Daoy (cell line): ENCODE measurements around the gene TPSG1. TPM values are rescaled to one million over a fixed set of nuclear protein-coding genes. Genes with fewer than 3 reads are reported as not detected.
"Not testable (repeated sequence)": the region's sequence is repeated elsewhere in the genome, so short reads cannot be mapped to it uniquely, and the experiment has no call there.

ENCODE experiments used
- DNase-seq: peaks from one replicate; pipeline ENCODE4 v3.0.0-alpha.2; 2015; ENCODE audit warnings: low read depth
- total RNA-seq: library from RNA; depleted of rRNA; stranded (reverse); fragments of >200 nt; shearing (Covaris generic); gene quantifications from 2 replicates; pipeline ENCODE4 v1.2.3, GENCODE V29; 2014

The TPSG1 gene
- total RNA-seq, 1 experiment from 2014 or later: 0.23 TPM

DNA sequence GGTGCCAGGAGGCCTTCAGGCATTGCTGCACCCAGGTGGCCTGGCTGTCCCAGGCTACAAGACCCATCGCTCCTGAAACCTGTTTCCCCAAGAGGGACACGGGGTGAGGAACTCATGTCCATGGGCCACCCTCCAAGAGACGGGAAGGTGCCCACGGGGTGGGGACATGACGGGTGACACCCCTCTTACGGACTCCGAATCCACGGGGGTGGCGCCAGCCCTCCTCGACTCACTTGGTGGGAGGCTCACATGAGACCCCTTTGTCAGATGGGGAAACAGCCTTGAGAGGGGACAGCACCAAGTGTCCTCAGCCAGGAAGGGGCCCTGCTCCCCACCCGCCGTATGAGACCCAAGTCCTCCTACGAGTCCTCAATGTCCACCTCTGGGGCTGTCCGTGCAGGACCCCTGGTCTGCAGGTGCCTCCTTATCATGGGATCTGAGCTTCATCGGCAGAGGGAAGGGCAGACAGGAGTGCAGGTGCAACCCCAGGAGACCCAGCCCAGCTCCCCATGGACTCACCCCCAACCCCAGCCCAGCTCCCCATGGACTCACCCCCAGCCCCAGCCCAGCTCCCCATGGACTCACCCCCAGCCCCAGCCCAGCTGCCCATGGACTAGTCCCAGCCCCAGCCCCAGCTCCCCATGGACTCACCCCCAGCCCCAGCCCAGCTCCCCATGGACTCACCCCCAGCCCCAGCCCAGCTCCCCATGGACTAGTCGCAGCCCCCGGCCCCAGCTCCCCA, 5.6 kb upstream of the TPSG1 start:
- DNase-seq: not testable (repeated sequence)

DNA sequence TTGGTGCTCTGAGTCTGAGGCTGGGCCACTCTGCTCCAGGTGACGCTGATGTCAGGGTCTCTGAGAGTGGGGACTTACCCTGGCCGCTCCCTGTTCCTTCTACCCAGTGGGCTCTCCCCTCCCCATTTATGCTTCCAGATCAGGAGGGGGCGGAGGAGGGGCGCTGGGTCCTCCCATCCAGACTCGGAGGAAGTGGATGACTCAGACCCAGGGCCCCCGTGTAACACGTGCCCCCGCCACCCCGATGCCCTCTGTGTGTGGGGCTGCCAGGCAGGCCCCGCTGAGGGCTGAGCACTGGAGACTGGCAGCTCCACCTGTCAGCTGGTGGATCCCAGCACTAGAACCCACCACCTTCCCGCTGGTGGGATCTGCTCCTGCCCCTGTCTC, 5.0 kb upstream of the TPSG1 start, which contains the start of gene TPSB2:
TSS of gene TPSB2 (minus strand) at position 101 of the 387 bp plus-strand sequence. CDS start 233 bp downstream, outside the sequence.
- DNase-seq: not testable (repeated sequence)

DNA sequence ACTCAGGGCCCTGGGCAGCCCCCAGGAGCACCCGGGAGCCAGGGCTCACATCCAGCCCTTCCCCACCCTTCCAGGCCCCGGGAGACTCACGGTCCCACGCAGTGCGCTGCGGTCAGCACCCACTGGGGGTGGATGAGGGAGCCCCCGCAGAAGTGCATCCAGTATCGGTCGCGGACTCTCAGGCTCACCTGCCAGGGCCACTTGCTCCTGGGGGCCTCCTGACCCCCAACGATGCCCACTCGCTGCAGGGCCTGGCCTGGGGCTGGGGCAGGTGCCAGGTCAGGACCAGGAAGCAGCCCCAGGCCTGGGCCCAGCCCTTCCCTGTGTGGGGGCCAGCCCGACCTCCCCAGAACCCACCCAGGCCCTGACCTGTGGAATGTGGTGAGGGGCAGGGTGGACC, 4.4 kb upstream of the TPSG1 start:
- DNase-seq: not testable (repeated sequence)

DNA sequence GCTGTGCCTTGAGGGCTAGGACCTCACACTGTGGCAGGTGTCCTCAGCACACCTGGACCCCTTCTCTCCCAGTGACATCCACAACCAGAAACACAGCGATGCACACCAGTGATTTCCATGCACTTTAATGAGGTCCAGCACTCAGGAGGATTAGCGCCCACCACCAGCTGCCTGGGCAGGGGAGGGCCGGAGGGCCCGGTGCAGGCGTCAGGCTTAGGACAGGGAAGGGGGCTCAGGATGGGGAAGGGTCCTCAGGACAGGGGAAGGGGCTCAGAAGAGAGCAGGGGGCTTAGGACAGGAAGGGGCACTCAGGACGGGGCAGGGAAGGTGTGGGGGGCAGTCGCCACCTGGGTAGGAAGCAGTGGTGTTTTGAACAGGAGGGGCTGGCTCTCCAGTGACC, 3.2 kb upstream of the TPSG1 start:
- not testable (repeated sequence) for DNase-seq

DNA sequence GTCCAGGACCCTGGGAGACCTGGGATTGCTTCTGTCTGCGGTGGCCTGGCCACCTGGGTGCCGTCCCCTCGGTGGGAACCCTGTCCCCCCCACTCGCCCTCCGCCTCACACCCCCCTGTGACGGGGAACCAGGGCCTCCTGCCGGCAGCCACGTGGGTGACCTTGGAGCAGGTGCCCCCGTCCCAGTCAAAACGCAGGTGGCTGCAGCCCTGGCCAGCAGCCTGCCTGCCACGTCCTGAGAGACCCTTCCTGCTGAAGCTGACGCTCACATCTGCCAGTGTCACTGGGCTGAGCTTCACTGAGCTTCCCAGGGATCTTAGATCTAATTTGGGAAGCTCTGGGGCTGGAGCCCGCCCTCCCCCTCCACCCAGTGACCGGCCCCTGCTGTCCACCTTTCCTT, 1.6 kb upstream of the TPSG1 start:
- DNase-seq: not testable (repeated sequence)

DNA sequence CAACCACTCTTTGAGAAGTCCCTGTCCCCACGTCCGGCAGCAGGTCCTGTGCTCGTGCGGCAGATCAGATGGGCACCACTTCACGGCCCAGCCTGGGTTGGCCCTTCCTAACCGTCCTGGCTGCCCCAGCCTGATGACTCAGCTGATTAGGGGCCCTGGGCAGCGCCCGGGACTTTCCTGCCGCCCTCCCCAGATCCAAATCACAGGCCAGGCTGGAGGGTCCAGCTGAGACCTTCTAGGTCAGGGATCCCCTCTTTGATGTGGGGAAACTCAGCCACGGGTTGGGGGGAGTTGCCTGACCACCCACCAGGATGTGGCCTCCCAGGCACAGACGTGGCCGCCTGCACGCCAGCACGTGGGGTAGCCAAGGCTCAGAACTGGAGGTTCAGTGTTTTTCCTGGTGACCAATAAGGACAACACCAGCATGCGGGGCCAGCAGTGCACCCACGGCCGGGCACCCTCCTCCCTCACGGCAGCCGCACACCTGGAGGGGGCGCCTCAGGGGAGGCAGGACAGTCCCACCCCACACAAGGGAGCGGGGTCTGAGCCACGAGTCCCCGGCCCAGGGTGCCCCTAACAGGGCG, 752 bp upstream of the TPSG1 start:
- peak; percentile 46 for DNase-seq

DNA sequence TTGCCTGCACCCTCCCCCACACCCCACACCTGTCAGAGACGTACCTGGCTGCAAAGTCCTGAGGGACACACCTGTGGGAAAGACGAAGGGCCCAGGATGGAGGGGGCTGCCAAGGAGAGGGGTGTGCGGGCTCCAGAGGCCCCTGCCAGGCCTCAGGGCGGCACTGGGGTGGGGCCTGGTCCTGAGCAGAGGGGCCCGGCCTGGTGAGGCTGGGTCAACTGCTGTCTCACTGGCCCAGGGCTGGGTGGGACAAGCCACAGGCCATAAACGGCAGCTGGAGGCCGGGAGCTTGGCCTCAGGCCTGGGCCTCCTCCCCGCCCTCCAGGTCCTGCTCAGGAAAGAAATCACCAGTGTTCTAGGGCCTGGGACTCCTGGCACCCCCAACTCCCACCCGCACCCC, 510 bp downstream of the TPSG1 start:
- no peak for DNase-seq

DNA sequence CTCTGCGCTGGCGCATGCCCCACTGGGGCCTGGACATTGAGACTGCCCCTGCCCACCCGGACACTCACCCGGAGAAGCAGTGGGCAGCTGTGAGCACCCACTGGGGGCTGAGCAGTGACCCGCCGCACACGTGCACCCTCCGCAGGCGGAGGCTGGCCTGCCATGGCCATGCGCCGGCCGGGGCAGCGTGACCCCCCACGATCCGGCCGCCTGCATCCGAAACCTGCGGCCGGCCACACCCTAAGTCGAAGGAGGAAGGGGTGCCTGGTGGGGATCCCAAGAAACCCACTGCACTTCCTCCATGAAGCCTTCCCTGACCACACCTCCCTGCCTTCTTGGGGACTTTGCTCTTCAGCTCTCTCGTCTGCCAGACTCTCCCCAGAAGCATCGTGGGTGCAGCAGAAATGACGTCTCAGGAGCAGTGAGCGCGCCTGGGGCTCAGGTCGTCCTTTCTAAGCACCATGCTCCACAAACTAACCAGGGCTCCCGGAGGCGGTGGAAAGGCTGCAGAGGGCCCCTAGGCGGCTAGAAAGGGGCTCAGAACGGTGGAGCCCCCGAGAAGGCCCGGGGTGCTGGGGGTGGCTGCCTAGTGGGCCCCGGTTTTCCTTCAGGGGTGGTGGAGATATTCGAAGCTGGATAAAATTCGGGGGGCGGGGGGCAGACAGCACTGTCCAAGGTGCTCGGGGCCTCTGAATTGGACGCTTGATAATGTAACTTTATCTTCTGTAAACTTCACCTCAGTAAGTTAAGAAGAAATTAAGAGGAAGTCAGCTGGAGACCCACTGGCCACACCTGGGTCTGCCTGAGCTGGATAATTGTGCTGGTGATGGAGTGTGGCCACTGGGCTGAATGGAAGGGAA, 1.5 kb downstream of the TPSG1 start:
- no peak for DNase-seq

DNA sequence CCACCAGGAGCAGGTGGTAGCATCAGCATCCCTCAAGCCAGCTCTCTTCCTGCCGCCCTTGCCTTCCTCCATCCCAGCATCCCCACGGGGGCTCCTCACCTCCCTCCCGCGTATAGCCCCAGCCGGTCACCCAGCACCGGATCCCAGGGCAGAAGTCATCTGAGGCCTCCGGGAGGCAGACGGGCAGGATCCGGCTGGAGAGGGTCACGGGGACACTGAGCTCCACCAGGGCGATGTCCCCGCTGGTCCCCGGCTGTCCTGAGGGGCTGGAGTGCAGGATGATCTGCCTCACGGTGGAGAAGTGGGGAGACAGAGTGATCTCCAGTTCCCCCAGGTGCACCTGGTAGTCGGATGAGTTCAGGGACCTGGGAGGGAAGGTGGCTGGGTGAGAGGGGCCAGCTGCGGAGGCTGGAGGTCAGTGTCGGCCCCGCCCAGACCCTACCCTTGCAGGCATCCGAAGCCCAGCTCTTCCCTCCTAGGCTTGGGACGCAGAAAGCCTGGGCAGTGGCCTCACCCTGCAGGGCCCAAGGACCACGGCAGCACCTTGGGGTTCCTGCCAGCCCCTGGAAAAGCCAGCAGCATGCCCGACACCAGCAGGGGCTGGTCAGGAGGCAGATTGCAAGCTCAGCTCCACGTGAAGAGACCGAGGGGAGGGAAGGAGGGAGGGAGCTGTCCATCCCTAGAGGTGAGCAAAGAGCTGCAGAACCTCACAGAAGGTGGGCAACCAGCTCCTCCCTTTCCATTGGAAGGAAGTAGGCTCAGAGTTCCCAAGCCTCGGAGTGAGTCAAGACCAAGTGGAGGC, 2.3 kb downstream of the TPSG1 start:
- no peak for DNase-seq

DNA sequence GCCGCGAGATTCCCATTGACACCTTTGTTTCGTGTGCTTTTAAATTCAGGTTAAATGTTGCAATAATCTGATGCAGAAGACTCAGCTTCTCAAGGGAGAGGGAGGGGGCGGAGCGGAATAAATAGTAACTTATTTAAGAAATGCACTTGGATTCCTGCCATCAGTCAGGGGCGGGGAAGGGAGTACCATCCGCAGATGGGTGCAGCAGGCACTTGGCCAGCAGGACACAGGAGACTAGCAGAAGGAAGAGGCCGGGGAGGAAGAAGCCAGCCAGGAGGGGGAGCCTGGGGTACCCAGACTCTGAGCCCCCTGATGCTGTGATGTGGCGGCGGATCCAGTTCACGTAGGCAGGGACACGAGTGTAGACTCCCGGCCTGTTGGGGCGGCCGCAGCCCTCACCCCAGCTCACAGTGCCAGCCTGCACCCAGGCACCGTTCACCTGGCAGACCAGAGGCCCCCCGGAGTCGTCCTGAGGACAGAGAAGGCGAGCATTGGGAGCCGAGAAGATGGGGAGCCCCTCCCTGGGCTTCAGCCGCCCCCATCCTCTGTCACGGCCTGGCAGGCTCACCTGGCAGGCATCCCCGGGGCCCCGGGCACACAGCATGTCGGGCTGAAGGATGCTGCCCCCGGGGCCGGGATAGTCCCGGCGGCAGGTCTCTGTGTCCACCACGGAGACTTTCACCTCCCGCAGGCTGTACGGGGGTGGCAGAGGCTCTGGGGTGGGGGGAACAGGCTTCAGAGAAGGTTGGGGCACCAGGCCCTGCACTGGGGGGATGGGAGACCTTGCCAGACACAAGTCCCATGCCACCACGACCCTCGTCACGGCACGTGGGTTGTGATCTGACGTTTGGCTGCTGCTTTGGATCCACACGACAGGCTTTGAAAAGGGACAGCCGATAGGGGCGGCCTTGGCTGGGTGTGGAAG, 3.2 kb downstream of the TPSG1 start:
- DNase-seq: no peak

DNA sequence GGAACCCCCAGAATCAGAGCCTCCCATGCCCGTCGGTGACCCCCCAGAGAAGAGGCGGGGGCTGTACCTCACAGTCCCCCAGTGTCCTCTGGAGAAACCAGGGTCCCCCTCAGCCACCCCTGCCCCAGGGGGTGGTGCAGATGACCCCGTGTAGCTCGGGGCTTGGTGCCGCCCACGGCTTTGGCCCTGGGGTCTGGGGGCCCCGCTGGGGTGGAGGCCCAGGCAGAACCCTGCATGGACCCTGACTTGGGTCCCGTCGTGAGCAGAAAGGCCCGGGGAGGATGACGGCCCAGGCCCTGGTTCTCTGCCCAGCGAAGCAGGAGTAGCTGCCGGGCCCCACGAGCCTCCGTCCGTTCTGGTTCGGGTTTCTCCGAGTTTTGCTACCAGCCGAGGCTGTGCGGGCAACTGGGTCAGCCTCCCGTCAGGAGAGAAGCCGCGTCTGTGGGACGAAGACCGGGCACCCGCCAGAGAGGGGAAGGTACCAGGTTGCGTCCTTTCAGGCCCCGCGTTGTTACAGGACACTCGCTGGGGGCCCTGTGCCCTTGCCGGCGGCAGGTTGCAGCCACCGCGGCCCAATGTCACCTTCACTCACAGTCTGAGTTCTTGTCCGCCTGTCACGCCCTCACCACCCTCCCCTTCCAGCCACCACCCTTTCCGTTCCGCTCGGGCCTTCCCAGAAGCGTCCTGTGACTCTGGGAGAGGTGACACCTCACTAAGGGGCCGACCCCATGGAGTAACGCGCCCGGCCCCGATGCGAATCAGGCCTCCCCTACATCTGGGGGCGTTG, 4.0 kb downstream of the TPSG1 start:
- no peak for DNase-seq

DNA sequence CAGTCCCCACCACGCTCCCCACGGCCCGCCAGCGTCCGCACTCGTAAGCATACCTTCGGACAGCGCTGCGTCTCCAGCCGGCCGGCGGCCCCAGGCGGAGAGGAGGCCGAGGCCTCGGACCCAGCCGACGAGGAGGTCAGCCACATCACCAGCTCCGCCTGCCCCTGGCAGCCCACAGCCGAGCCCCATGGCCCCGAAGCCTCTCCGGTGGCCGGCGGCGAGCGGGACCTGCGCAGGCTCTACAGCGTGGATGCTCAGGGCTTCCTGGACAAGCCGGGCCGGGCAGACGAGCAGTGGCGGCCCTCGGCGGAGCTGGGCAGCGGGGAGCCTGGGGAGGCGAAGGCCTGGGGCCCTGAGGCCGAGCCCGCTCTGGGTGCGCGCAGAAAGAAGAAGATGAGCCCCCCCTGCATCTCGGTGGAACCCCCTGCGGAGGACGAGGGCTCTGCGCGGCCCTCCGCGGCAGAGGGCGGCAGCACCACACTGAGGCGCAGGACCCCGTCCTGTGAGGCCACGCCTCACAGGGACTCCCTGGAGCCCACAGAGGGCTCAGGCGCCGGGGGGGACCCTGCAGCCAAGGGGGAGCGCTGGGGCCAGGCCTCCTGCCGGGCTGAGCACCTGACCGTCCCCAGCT, 4.9 kb downstream of the TPSG1 start:
- no peak for DNase-seq

DNA sequence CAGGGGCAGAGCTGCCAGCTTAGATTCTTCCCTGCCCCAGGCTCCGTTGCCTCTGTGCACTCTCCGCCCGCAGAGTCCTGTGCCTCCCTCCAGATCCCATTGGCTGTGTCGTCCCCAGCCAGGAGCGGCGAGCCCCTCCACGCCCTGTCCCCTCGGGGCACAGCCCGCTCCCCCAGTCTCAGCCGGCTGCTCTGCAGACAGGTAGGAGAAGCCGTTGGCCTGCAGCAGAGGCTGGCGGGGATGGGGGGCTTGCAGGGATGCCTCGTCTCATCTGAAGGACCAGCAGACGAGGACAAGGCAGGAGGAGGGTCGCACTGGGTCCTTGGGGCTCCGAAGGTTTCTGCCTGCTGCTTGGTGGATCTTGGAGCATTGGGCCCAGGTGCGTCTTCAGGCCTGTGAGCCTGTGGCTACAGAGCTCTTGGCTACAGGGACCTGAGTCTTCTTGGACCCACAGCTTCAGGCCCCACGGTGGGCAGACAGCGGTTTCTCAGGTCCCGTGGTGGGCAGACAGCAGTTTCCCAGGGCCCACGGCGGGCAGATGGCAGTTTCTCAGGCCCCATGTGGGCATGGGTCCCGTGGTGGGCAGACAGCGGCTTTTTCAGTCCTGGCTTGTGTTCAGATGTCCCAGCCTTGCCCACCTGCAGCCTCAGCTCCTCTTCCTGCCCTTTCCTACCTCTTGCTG, 6.0 kb downstream of the TPSG1 start:
- DNase-seq: no peak

DNA sequence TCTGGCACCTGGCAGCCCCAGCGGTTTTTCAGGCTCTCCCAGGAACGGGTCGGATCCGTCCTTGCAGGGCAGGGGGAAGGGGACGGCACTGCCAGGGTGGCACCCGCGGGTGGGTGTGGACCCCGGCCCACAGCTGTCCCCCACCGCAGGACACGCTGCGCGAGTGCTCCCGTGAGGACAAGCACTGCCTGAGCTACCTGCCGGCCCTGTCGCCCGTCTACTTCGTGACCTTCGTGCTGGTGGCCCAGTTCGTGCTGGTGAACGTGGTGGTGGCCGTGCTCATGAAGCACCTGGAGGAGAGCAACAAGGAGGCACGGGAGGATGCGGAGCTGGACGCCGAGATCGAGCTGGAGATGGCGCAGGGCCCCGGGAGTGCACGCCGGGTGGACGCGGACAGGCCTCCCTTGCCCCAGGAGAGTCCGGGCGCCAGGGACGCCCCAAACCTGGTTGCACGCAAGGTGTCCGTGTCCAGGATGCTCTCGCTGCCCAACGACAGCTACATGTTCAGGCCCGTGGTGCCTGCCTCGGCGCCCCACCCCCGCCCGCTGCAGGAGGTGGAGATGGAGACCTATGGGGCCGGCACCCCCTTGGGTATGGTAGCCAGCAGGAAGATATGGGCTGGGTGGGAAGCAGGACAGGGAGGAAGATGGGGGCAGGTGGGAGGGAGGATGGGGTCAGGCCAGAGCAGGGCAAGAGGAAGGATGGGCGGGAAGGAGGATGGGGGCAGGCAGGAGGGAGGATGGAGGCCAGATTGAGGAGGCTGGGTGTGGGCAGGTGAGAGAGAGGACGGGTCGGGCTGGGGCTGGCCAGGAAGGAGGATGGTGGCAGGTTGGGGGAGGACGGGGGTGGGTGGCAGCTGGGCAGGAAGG, 6.8 kb downstream of the TPSG1 start:
- no peak for DNase-seq

DNA sequence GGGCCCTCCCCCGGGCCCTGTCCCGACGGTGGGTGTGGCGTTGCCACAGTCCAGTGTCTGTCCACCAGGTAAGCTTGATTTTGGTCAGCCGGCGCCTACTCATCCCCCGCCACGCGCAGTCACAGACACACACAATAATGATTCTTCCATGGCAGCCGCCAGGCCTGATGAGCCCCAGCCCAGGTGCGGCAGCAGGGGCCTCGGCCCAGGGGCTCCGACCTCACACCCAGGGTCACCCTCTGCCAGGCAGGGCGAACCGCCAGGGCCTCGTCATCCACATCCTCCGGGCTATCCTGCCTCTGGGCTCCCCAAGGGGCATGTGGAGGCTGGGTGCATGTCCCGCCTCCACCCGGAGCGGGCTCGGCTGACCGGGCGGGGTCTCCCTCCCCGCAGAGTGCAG, 7.5 kb downstream of the TPSG1 start:
- no peak for DNase-seq

DNA sequence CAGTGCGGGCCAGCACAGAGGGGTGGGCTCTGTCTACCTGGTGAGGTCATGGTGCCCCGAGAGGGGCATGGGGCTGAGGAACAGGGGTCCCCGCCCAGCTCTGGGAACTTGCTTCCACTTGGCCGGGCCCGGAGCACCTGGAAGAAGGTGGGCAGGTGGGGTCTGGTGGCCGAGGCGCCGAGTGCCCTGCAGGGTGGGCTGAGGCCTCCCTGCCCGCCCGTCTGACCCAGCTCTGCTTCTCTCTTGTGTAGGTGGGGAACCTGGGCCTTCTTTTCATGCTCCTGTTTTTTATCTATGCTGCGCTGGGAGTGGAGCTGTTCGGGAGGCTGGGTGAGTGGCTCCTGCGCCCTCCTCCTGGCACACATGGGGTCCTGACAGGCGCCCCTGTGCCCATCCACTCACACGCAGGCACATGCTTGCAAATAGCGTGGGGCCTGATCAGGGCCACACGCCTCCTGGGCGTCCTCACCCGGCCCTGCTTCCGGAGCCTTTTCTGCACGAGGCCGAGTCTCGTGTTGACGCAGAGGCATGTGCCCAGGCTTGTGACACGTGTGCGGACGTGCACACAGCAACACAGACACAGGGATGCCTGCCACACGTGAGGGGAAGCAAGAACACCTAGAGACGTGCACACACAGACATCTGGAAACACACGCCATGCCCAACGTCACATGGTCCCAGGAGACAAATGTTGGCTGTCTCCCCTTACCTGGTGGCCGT, 8.2 kb downstream of the TPSG1 start:
- DNase-seq: no peak

DNA sequence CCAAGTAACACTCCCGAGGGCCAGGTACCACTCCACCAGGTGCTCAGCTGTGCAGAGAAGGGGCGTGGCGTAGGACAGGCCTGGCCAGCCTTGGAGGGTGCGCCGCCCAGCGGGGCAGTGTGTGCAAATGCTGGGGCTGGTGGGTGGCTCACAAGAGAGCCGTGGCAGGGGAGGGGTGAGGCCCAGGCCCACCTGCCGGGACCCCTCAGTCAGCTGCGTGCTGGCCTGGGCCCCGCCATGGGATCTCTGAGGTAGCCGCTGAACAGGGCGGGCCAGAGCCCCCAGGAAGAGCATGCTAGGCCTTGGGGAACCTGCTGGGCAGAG, 8.8 kb downstream of the TPSG1 start:
- peak; percentile 40 for DNase-seq
